Measurements from ENCODE around the gene ENTPD6. TPM values are rescaled to one million over a fixed set of nuclear protein-coding genes. Genes with fewer than 3 reads are reported as not detected.
A peak's percentile ranks its signal among the peaks of the same experiment; 100 is the strongest.

The ENTPD6 gene
- total RNA-seq, 1 experiment from 2014 or later, result 68.3 TPM

GRCh38 chr20:25248786-25249172 is 53.3 kb downstream of the ENTPD6 start:
- in situ Hi-C loops (cut with HindIII; ENCODE audit: low sequenced_read_pairs), result no loop called here
- peak; percentile 65 for DNase-seq (ENCODE audit: low spot score)

DNA sequence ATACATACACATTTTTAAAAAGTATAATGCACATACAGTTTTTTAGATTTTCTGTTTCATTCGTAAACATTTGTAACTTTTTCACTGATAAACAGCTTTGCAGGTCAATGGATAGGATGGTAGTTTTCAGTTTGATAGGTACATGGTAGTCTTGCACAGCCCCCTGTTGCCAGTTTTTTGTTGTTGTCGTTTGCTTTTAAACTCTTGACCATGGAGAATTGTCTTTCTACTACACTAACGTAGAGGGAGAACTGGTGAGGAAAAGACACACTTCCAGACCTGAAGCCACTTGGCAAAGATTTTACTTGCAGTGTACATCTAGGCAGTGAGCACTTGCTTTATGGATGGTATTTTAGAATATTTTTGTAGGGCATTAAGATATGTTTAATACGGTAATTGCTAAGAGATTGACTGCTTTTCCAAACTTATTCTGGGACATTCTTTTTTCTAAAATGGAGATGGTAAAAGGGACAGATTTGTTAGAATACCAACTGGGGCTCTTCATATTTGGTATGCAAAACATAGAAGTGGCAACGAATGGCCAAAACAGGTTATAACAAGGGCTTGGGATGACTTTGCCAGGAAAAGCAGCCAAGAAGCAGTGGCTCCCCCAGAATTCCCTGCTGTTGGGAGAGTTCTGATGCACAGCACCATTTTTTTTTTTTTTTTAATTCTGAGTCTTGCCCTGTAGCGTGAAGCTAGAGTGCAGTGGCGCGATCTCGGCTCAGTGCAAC is 53.9 kb downstream of the ENTPD6 start:
- in situ Hi-C loops (cut with HindIII; ENCODE audit: low sequenced_read_pairs), result no loop called here
- peak; percentile 93 for DNase-seq (ENCODE audit: low spot score)

DNA sequence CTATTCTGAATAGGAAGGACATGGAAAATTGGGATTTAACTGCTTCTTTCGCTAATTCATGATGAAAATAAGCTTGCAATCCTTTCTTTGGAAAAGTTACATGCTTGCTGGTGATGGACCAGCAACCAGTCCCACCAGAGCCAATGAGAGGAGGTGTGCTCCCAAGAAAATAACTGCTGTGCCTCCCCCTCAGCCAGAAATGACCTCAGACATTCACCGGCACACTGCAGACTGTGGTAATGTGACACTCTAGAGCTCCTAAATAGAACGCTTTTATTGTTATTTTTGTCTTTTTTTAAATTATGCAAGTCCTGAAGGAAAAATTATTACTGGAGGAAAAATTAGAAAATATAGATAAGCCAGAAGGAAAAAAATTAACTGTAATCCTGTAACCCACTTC is 55.0 kb downstream of the ENTPD6 start:
- peak; percentile 64 for DNase-seq (ENCODE audit: low spot score)
- in situ Hi-C loops (cut with HindIII; ENCODE audit: low sequenced_read_pairs), result loop anchor here (10.0 kb wide), 1 partner anchor 46 kb away; no protein-coding TSS in a partner anchor

GRCh38 chr20:25251019-25251418 is 55.5 kb downstream of the ENTPD6 start:
- no peak for DNase-seq (ENCODE audit: low spot score)

DNA sequence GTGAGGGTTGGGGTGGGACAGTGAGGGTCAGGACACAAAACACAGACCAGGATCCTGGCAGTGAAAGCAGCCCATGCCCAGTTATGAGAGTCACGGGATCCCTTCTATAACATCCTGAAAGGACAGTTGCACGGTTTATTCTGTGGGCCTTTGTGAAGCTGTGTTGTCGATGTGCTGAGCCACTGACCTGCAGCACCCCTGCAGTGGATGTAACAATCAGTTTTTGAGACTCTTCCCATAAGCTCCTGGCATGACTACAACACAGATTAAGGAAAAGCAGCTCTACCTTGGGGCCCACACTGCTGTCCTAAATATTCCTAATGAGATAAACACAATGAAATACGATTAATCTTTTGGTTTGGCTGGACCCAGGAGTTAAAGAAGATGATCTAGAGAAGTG is 56.0 kb downstream of the ENTPD6 start:
- no peak for DNase-seq (ENCODE audit: low spot score)
- in situ Hi-C loops (cut with HindIII; ENCODE audit: low sequenced_read_pairs), result loop anchor here (10.0 kb wide), 1 partner anchor 47 kb away; no protein-coding TSS in a partner anchor

More at GRCh38 chr20:25251019-25251418, 55.5 kb downstream of the ENTPD6 start:
- in situ Hi-C loops (cut with HindIII; ENCODE audit: low sequenced_read_pairs), result loop anchor here (10.0 kb wide), 1 partner anchor 46 kb away; no protein-coding TSS in a partner anchor

DNA sequence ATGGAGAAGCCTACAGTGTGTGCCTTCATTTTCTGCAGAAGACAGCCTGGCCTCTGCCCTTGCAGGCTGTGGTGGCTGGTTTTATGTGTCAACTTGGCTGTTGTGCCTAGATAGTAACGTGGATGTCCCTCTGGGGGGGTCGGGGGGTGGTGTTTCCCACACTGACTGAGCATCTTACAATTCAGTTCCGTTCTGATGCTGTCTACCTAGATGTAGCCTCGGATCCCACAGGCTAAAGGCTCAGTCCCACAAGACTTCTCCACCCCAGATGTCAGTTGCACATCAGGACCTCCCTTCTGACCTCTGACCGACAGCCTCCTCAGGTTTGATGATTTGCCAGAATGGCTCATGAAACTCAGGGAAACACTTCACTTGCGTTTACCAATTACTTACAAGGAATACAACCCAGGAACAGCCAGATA is 56.7 kb downstream of the ENTPD6 start:
- in situ Hi-C loops (cut with HindIII; ENCODE audit: low sequenced_read_pairs), result loop anchor here (10.0 kb wide), 1 partner anchor 47 kb away; no protein-coding TSS in a partner anchor
- no peak for DNase-seq (ENCODE audit: low spot score)

GRCh38 chr20:25252686-25253421 is 57.3 kb downstream of the ENTPD6 start:
- in situ Hi-C loops (cut with HindIII; ENCODE audit: low sequenced_read_pairs), result loop anchor here (10.0 kb wide), 1 partner anchor 48 kb away; no protein-coding TSS in a partner anchor
- DNase-seq (ENCODE audit: low spot score), result no peak

DNA sequence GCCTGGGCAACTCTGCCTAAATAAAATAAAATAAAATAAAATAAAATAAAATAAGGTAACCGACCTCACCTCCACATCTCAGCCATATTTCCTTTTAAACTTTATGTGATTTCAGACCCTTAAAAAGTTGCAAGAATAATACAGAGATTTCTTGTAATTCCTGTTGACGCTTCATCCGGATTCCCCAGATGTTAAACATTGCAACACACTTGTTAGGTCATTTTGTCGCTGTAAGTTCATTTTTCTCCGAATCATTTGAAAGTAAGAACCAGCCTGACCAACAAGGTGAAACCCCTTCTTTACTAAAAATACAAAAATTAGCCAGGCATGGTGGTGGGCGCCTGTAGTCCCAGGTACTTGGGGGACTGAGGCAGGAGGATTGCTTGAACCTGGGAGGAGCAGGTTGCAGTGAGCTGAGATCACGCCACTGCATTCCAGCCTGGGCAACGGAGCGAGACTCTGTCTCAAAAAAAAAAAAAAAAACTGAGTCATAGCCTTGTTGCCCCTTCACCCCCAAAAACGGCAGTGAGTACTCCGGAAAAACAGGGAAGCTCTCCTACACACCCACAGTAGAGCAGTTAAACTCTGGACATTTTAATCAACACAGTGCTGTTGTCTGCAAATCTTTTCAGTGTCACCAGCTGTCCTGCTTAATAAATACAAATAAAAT is 58.2 kb downstream of the ENTPD6 start:
- in situ Hi-C loops (cut with HindIII; ENCODE audit: low sequenced_read_pairs), result loop anchor here (10.0 kb wide), 1 partner anchor 49 kb away; no protein-coding TSS in a partner anchor
- no peak for DNase-seq (ENCODE audit: low spot score)

DNA sequence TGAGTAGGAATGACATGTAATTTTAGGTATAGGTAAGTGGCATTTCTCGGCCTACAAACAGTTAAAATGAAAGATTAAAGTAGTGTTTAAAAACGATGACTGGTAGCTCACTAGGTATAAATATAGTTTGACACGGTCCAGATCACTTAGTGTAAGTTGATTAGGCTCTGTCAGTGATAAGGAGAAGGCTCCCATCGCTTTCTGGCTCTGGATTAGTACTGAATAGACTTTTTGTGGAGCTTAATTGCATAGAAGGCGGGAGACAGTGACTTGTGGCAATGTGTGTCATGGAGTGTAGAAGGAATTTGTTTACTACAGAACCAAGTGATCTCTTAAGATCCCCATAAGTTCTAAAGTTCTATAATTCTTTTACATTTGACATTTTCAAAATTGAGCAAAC is 59.1 kb downstream of the ENTPD6 start:
- in situ Hi-C loops (cut with HindIII; ENCODE audit: low sequenced_read_pairs), result loop anchor here (10.0 kb wide), 1 partner anchor 50 kb away; no protein-coding TSS in a partner anchor
- no peak for DNase-seq (ENCODE audit: low spot score)

DNA sequence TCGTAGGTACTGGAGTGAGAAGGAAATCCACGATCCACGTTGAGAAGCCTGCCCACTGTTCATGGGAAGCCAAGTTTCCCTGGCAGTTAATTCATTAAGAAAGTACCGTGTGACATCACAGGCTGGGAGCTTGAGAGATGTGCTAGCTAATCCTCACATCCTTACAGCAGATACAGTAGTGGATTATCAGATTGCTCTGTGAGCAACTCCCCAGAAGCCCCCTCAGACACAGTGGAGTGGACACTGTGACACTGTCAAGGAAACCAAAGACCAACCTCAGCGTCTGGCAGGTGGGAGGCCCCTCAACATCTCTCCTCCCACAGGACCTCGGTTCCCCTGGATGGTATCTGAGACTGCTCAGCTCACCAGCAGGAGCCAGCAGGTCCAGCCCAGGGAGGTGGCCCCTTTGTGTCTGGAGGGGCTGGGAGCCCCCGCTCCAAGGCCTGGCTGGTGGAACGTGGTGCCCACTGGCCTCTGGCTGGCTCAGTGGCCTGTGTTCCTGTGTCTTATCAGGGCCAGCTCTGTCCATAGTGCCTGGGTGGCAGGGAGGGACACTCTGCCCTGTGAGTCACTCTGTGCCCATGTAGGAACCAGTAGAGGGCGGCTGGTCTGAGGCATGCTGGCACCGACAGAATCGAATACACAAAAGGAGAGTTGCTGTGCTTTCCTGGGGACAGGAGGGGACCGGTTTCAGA is 59.6 kb downstream of the ENTPD6 start:
- in situ Hi-C loops (cut with HindIII; ENCODE audit: low sequenced_read_pairs), result loop anchor here (10.0 kb wide), 1 partner anchor 50 kb away; no protein-coding TSS in a partner anchor
- no peak for DNase-seq (ENCODE audit: low spot score)

- no peak for DNase-seq (ENCODE audit: low spot score)
- in situ Hi-C loops (cut with HindIII; ENCODE audit: low sequenced_read_pairs), result loop anchor here (10.0 kb wide), 1 partner anchor 52 kb away; no protein-coding TSS in a partner anchor
These were observed 60.8 kb downstream of the ENTPD6 start for GRCh38 chr20:25256226-25256859.

DNA sequence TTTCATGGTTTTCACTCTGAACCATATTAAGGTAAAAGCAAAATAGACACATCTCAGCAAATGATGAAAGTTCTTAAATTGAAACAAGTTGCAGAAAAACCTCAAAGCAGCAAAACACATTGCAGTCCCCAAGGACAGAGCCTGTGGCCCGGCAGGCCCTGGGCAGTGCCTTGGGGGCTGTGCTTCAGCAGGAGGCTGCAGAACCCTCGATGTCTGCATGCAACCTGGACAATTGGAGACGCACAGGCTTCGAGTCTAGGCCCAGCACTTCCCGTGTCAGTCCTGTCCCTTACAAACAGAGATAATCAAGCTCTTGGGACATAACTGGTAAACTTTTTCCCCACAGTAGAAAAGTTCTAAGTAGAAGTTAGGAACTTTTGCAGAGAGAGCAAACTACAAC is 61.6 kb downstream of the ENTPD6 start:
- no peak for DNase-seq (ENCODE audit: low spot score)
- in situ Hi-C loops (cut with HindIII; ENCODE audit: low sequenced_read_pairs), result loop anchor here (10.0 kb wide), 1 partner anchor 52 kb away; no protein-coding TSS in a partner anchor

DNA sequence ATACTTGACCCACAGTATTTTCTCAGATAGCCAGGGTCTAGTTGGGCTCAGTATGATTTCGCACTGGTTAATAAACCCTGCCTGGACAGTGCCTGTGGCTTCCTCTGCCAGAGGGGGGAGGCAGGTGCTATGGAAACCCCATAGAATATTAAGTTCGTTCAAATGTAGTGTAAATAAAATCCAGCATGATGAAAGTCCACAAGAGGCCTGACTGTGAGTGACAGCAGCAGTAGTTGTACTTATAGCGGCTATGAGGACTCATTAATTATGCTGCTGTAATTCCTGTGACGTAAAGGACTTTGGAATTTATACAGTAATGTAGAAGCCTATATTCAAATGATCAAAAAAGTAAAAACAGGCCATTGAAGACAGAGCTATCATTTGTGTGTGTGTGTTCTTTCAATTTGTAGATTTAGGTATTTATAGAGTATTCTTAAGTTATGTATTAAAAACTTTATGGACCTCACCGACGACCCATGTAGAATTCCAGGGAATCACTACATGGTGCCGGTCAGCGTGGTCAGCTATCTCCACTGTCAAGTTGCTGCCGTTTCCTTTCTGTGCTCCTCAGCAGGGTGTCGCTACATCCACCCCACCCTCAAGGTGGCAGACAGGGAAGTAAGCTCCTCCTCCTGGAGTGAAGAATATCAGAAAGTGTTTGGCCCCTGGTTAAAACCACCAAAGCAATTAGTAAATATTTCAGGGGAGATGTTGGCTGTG is 62.4 kb downstream of the ENTPD6 start:
- in situ Hi-C loops (cut with HindIII; ENCODE audit: low sequenced_read_pairs), result loop anchor here (10.0 kb wide), 1 partner anchor 53 kb away; no protein-coding TSS in a partner anchor
- no peak for DNase-seq (ENCODE audit: low spot score)

GRCh38 chr20:25258476-25258805 is 62.9 kb downstream of the ENTPD6 start:
- in situ Hi-C loops (cut with HindIII; ENCODE audit: low sequenced_read_pairs), result loop anchor here (10.0 kb wide), 1 partner anchor 54 kb away; no protein-coding TSS in a partner anchor
- peak; percentile 52 for DNase-seq (ENCODE audit: low spot score)

DNA sequence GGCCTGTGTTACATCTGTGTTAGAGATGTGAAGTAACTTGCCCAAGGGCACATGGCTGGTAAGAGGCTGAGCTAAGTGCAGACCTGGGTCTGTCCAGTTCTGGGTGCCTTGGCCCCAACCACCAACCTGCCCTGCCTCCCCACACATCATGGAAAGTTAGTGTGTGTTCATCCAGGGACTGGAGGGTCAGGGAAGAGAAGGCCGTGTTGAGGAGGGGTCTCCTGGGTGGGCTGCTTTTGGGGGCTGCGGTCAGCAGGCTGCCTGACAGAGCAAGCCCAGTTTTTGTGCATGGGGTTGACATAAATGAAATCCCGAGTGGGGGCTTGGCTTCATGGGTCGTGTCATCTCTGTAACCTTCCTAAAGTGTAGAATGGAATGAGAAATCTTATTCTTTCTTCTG is 63.3 kb downstream of the ENTPD6 start:
- in situ Hi-C loops (cut with HindIII; ENCODE audit: low sequenced_read_pairs), result loop anchor here (10.0 kb wide), 1 partner anchor 54 kb away; no protein-coding TSS in a partner anchor
- no peak for DNase-seq (ENCODE audit: low spot score)

DNA sequence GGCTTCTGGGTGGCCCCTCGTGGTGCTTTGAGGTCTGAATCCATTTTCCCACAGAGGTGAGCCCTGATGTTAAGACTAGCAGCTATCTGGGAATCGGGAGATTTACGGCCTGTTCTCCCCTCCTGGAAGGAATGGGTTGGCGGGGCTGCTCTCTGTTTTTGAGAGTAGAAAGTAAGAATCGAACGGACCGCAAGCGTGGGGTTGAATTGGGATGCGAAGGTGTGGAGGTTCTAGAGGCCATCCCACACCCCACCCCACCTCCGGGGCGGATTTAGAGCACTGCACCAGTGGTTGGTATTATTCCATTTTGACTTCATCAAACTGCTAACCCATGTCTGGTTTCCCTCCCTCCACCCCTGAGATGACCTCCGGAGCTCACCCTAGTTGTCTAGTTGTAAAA is 63.8 kb downstream of the ENTPD6 start:
- in situ Hi-C loops (cut with HindIII; ENCODE audit: low sequenced_read_pairs), result loop anchor here (10.0 kb wide), 1 partner anchor 55 kb away; no protein-coding TSS in a partner anchor

DNA sequence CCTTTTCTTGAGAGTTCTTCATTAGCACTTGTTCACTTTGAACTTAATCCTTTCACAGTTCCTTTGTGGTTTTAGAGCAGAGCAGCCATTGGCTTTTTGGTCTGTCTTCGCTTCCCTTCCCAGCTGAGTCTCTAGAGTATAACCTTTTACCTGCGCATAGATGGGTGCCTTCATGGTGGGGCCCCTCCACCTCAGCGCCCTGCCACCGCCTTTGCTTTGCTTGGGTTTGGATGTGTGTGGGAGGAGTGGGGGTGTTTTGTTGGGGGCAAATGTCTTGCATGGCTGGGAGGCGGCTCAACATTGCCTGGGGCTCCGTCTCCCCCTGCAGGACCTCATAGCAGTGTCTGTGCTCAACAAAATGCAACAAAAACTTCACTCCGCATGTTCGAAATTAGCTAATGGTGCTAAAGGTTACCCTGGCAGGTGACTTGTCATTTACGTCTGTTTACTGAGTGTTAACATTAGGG is 64.3 kb downstream of the ENTPD6 start:
- in situ Hi-C loops (cut with HindIII; ENCODE audit: low sequenced_read_pairs), result loop anchor here (10.0 kb wide), 1 partner anchor 55 kb away; no protein-coding TSS in a partner anchor
- DNase-seq (ENCODE audit: low spot score), result no peak

More for the DNA sequence above, 63.8 kb downstream of the ENTPD6 start:
- no peak for DNase-seq (ENCODE audit: low spot score)

Measured in G401 (cell line).